T-helper 2 cell treated with Interferon-gamma antibody and Interleukin-4, amounts not matched to agents 100 ng/mL and 5 ng/mL, for 36 hours (primary cell): ENCODE measurements around the gene JARID2. TPM values are rescaled to one million over a fixed set of nuclear protein-coding genes. Genes with fewer than 3 reads are reported as not detected.

Experiments
- intact Hi-C: fragments of 100-400 bp; cut with micrococcal nuclease; formaldehyde crosslinking; loops from one replicate; pipeline ENCODE4 v1.15.1; 2023
- total RNA-seq: library from RNA; stranded (reverse); gene quantifications from 2 replicates; pipeline ENCODE4 v1.2.3, GENCODE V29; 2022

JARID2 gene
- total RNA-seq, 1 donor from 2014 or later, result 32.0 TPM

DNA sequence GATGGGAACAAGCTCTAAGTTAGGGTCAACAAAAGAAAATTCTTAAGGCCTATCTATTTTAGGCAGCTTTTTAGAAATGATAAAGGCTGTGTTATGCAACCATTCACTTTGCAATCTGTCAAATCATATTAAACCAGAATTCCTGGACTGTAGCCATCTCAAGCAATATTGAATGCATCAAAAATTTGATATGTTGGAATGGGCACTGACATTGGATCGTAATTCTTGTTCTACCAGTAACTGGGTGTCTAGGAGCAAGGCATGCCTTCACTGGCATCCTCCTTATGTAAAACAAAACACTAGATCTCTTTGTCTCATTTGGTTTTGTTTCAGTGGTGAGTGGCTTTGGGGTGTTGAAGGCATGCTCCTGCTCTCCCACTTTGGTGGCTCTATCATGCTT, 145.6 kb downstream of the JARID2 start:
- intact Hi-C loops, result no loop called here

- intact Hi-C loops, result no loop called here
These were observed 146.3 kb downstream of the JARID2 start for GRCh38 chr6:15392182-15392581.

DNA sequence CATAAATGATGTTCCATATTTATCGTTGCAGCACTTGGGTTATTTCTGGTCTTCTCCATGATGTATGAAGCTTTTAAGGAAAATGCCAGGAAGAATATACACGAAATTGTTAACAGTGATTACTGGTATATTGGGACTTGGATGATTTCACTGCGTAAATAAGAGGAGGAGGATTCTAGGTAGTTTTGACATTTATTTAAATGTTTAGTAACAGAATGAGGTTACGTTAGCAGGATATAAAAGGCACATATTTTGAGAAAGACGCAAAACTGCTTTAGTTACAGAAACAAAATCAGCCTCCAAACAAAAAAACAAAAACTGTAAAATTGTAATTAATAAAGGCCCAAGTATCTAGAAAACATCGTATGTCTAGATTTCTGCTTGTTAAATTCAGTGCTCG, 147.7 kb downstream of the JARID2 start:
- intact Hi-C loops, result no loop called here

- intact Hi-C loops, result loop anchor here (5.0 kb wide), 2 partner anchors 42 to 88 kb away; no protein-coding TSS in a partner anchor
These were observed 149.2 kb downstream of the JARID2 start for GRCh38 chr6:15395087-15395486.

DNA sequence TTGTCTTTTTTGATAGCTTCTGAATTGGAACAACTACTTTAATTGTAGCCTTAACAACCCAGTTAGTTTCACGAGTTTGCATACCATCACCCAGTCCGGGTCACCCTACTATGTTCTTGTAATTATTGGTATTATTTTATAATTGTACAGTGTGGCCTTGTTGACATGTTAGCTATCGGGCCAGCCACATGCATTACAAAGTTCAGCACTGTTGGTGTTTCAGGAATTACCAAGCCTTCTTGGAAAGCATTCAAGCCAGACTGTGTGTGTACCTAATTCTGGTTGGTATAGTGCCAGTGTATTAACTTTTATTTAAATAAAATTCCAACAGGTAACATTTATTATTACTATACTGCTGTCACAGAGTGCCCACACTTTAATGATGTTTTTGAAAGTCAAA, 150.9 kb downstream of the JARID2 start:
- intact Hi-C loops, result loop anchor here (5.0 kb wide), 2 partner anchors 40 to 90 kb away; no protein-coding TSS in a partner anchor

GRCh38 chr6:15398633-15399275, 152.9 kb downstream of the JARID2 start:
- intact Hi-C loops, result loop anchor here (5.0 kb wide), 2 partner anchors 39 to 91 kb away; no protein-coding TSS in a partner anchor

DNA sequence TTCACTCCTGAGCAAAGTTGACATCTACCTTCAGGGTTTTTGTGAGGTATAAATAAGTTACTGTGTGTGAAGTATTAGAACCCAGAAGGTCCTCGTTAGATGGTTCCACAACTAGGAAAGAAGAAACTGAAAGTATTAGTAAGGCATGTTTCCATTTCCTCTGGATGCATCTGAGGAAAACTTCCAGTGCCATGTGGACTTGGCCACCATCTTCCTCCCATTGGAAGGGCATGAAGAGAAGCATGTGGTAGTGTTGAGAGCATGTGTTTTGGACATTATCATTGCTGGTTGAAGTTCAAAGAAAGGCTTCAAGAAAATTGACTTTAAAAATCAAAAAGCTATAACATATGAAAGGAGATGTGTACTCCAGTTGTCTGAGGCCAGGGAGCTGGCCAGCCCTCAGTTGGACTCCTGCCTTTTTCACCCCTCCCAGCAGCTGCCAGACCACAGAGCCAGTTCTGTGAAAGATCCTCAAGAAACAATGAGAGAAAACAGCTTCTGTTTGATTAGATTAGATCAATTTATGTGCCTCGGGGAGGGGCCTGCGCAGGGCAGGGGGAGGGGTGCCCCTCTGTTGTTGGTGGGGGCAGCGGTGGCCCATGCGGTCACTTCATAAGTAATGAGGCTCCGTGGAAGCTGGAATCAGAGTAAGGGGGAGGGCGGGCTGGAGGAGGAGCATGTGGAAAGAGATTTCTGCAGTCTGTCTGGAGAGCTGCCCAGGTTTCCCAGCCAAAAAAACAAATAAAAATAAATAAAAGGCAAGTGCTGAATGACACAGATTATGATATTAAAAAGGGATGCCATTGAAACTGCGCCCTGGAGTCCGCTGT, 154.0 kb downstream of the JARID2 start:
- intact Hi-C loops, result loop anchor here (5.0 kb wide), 3 partner anchors 37 to 153 kb away; partner anchors contain the start of gene JARID2

DNA sequence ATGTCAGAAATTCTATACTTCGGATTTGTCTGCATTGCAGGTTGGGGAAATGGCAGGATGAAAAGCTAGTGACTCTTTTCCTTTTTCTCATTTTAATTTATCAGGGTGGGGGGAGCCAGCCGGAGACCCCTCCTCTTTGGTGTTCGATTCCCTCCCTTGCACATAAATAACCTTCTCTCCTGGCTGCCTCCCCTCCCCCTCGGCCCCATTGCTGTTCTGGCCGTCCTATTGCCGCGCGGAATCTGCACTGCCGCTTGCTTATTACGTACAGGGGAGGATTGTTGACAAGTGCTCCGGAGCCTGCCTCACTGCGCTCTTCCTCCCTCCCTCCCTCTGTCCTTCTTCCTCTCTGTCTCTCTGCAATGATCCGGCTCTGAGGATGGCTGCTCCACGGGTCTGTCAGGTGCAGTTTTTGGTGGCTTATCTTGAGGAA, 154.7 kb downstream of the JARID2 start:
- intact Hi-C loops, result loop anchor here (5.0 kb wide), 1 partner anchor 153 kb away; the partner anchor contains the start of gene JARID2

GRCh38 chr6:15401120-15401519, 155.3 kb downstream of the JARID2 start:
- intact Hi-C loops, result loop anchor here (5.0 kb wide), 1 partner anchor 154 kb away; the partner anchor contains the start of gene JARID2

- intact Hi-C loops, result loop anchor here (5.0 kb wide), 1 partner anchor 155 kb away; the partner anchor contains the start of gene JARID2
These were observed 155.9 kb downstream of the JARID2 start for GRCh38 chr6:15401769-15402250.

DNA sequence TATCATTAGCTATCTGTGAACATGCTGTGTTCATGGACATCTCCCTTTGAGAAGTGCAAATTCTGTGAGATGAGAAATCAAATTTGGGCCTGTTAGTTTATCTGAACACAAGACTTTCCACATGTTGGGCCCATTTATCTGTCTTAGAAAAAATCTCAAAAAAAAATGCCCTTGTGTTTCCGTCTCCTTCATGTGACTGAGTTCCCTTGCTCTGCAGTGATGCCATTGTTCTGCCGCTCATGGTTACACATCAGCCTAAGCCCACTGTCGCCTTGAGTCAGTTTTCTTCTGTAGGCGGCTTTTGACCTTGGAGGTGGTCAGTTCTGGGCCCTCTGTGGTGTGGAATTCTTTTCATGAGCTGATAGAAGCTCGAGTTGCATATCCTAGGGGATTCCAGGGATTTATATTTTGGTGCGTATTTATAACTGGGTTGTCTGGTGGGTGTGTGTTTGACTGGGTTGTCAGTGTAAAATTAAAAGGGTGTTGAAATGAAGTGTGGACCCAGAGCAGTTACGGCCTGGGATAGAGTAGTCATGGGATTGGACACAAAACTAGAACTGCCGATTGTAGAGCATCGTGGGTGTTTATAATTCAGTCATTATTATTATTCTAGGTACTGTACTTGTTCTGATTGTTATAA, 156.7 kb downstream of the JARID2 start:
- intact Hi-C loops, result loop anchor here (5.0 kb wide), 1 partner anchor 155 kb away; the partner anchor contains the start of gene JARID2

GRCh38 chr6:15403094-15403755, 157.4 kb downstream of the JARID2 start:
- intact Hi-C loops, result loop anchor here (5.0 kb wide), 1 partner anchor 156 kb away; the partner anchor contains the start of gene JARID2

- intact Hi-C loops, result loop anchor here (5.0 kb wide), 1 partner anchor 157 kb away; the partner anchor contains the start of gene JARID2
These were observed 158.8 kb downstream of the JARID2 start for GRCh38 chr6:15404685-15404980.

- intact Hi-C loops, result no loop called here
These were observed 159.5 kb downstream of the JARID2 start for GRCh38 chr6:15405129-15406068.

DNA sequence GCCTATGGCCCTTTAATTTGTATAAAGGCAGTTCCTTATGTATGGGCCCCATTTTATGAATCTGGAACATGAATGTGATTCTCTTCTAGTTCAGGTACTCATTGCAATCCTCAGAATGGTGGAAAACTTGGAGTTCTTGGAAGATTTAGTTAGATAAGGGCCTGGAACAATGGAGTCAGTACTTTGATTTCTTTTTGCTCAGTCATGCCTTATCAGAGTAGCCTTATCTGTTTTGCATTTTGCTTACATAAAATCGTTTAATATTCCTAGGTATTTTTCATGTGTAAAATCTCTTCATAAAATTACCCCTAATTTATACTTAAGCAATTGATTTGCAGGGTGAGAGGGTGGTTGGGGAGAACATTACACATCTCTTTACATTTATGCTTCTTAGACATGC, 160.6 kb downstream of the JARID2 start:
- intact Hi-C loops, result no loop called here

DNA sequence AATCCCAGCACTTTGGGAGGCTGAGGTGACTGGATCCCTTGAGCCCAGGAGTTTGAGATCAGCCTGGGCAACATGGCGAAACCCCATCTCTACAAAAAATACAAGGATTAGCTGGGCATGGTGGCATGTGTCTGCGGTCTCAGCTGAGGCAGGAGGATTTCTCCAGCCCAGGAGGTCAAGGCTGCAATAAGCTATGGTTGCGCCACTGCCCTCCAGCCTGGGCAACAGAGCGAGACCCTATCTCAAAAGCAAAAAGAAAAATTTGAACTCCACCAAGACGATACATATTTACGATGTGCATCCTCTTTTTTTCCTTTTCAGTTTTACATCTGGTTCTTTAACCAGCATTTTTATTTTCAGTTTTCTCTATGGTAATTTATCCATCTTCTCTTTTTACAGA, 162.1 kb downstream of the JARID2 start:
- intact Hi-C loops, result no loop called here

- intact Hi-C loops, result no loop called here
These were observed 162.9 kb downstream of the JARID2 start for GRCh38 chr6:15408758-15409157.

DNA sequence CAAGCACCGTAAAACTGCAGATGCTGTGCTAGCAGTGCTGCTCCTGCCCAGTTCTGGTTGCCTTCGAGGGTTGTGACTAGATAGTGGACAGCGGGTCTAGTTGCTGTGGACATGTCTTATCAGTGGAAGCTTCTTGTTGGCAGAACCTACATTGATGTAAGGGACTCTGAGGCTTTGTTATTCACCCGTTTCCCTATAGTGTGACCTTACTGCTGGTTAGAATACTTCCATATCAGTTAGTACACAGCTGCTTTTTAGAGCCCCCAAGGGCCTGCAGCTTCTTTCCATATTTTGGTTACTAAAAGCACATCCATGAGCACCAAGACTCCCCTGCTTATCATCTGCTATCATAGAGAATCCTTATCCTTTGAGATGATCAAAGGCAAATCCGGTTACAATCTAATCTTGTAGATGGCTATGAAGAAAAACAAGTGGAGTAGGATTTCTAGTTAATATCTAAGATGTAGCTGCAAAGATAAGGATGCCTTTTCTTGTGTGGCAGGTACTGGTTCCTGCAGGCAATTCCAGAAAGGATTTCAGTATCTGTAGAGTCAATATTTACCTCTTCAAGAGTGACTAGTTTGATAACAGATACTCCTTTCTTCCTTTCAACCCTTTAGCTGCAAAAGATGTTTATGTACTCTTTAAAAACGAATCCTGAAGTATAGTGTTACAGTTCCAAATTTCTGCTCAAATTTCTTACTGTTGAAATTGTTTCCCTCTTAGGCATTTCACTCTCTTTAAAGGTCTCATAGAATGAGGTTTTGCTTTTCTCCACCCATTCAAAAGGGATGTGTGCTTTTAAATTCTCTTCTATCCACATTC, 163.6 kb downstream of the JARID2 start:
- intact Hi-C loops, result no loop called here

GRCh38 chr6:15410126-15410391, 164.2 kb downstream of the JARID2 start:
- intact Hi-C loops, result no loop called here
